ENCODE data around the gene RPL37A.
A peak's percentile ranks its signal among the peaks of the same experiment; 100 is the strongest.
"Not testable (repeated sequence)": the region's sequence is repeated elsewhere in the genome, so short reads cannot be mapped to it uniquely, and the experiment has no call there.

The RPL37A gene

GRCh38 chr2:216517447-216518225, 19.0 kb downstream of the RPL37A start:
- no peak for DNase-seq

- DNase-seq, result not testable (repeated sequence)
Measured at GRCh38 chr2:216518566-216519119, 20.0 kb downstream of the RPL37A start.

- DNase-seq, result peak; percentile 86
Measured at GRCh38 chr2:216519154-216519762, 20.6 kb downstream of the RPL37A start.

DNA sequence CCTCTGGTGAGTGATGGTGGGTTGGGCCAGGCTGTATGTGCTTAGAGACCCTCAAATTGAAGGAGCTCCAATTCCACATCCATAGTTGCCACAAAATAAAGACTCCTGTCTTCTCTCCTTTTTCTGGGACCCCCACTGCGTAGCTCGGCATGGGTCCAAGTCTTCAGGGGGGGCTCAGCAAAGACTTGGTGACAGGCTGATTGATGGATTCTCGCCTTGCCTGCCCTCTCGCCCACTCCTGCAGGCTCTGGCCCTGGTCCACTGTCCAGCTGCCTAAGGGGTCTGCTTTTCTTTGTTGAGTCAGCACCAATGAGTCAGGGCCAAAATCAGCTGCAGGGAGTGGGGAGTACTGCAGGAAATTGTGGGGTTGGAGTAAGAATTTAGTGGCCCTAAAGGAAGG, 21.5 kb downstream of the RPL37A start:
- peak; percentile 69 for DNase-seq

DNA sequence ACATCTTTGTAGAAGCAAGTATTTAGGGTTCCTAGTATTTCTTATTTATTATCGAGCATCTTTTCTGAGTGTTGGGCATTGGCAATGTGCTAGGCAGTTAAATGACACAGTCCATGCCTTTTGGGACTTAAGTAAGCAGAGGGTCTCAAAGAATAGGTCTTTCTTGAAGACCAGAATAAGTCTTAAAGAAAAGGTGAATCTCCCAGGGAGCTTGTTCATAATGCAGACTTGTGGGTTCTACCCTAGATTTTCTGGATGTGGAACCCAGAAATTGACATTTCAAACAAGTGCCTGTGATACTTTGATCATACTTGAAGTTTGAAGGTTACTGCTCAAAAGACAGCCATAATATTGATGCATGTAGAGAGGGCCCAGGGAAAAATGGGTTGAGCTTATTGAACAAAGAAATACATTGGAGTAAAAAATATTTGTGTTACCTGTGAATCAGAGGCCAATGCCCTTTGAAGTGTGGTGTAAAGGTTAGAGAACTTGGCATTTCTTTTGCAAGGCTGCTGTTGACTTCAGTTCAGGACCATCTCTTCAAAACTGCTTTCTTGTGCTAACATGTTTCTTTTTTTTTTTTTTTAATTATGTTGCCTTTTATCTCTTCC, 24.4 kb downstream of the RPL37A start:
- DNase-seq, result no peak

DNA sequence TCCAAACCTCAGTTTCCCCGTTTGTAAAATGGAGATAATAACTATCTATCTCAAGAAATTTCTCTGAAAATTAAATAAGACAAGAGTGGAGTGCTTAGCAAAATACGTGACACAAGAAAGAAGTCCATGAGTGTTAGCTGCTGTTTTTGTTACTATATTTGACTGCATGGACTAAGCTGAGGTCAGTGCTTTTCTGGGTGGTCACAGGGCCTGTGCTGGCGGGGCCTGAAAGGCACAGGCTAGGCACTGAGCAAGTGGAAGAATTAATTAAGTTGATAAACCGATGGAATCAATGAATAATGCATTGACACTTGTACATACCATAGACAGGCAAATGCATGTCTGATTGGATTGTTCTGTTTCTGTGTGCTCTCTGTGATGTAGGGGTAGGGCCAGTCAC, 27.3 kb downstream of the RPL37A start:
- DNase-seq, result no peak

- DNase-seq, result no peak
Measured at GRCh38 chr2:216526939-216527338, 28.3 kb downstream of the RPL37A start.

DNA sequence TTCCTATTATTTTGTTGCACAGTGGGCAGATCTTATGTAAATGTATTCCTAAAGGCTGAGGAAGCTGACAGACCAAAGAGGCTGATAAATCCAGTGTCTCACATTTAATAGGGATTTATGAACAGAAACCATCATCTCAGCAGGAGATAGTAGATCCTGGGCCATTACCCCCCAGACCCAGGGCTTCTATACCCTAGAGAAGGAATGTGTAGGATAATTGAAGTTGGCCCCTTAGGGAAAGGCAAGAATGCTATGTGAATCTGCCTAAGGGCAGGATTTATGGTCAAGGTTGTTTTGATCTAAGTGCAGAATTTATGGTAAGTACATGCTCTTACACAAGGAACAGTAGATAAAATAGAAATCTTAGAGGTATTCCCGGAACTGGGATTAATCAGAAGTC, 29.0 kb downstream of the RPL37A start:
- DNase-seq, result no peak

DNA sequence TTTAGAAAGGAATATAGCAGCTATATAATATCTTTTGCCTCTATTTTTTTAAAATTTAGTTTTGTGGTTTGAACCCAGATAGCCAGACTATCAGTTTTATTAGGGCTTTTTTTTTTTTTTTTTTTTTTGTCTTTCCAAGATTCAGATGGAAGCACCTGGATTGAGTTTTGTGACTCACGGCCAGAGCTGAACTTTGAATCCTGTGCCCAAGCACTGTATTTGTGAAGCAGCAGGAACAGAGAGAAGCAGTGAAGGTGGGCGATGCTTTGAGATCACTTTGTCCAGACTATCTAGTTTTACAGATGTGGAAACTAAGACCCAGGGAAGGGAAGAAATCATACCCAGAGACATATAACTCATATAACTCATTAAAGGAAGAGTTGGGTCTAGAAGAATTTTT, 33.9 kb downstream of the RPL37A start:
- no peak for DNase-seq

- DNase-seq, result no peak
Measured at GRCh38 chr2:216533609-216534008, 35.0 kb downstream of the RPL37A start.

DNA sequence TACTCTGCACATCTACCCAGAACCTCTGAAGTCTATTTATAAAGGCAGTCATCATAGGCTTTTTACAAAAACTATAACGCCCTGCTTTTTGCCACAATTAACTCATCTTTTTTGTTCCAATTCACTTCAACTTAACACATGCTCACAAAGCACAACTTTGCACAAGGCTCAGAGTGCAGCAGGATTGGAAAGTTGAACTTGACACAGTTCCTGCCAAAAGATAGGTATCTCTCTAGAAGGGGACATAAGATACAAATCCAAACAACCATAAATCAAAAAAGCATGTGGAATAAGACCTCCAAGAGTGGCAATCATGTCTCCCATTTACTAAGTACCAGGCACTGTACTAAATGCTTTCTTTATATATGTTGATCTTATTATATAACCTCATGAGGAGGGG, 36.2 kb downstream of the RPL37A start:
- DNase-seq, result no peak

DNA sequence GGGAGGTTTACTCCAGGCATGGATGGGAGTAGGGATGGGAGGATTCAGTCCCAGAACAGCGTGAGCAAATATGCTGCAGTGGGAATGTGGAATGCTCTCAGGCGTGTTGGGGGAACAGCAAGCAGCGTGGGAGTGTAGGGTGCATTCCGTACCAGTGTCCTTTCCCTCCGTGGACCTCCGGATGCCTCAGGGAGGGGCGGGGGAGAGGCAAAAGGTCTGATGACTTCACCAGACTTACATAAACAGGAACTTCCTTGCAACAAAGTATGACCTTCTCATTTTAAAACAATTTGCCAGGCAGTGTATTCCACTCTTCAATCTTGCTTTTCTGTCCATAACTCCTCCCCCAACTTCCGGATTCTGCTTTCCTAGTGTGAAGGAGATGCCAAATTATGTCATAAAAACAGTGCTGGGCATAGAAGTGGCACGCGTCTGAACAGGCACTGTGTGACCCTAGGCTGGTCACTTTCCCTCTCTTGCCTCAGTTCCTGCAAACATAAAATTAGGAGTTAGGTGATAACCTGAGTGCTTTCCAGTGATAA, 36.9 kb downstream of the RPL37A start:
- peak; percentile 94 for DNase-seq

DNA sequence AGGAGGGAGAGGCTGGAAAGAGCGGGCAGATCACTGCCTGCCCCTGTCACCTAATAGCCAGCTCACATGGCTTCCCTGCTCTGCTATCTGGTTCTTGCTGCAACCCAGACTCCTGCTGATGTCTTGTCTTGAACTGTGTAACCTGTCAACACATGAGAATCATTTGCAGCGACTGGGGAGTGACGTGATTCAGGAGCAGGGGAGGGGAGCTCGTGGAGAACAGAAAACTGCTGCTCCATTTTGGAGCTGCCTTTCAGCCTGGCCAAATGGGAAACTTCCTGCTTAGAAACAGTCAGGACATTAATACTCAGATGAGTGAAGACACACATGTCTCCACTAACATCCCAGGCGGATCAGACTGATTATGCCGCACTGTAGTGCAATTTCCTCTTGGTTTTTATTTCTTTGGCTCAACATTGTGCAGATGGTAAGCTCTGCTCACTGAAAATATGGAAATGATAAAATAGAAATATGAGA, 38.1 kb downstream of the RPL37A start:
- DNase-seq, result peak; percentile 73

DNA sequence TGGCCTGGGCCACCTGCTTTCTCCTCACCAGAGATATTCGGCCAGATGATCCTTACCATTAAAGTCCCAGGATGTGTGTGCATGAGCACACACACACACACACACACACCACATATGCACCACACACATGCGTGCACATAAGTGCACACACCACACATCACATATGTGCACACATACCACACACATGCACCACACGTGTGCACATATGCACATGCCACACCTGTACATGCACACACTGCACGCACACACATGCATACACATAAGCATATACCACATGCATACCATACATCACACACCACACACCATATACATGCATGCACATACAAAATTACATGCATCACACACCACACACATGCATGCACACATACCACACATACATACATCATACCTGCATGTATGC, 38.7 kb downstream of the RPL37A start:
- no peak for DNase-seq

- no peak for DNase-seq
Measured at GRCh38 chr2:216538538-216538937, 39.9 kb downstream of the RPL37A start.

- DNase-seq, result no peak
Measured at GRCh38 chr2:216539120-216539519, 40.5 kb downstream of the RPL37A start.

GRCh38 chr2:216539791-216540241, 41.2 kb downstream of the RPL37A start:
- no peak for DNase-seq

DNA sequence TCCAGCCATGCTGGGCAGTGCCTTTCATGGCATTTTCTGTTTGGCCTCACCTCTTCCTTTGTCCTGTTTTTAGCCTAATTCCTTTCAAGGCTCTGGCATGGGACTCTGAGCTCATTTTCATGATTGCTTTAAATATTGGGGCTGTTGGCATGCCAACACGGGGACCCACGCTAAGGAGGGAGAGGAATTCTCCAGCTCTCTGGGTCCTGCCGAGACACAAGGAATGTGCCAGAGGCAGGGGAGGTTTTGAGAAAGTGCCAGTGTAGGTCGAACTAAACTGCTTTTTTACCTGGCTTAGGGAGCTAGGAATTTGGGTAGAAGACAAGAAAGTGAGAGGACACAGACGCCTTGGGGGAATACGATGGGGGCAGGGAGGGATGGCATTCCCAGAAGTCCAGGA, 42.3 kb downstream of the RPL37A start:
- no peak for DNase-seq

DNA sequence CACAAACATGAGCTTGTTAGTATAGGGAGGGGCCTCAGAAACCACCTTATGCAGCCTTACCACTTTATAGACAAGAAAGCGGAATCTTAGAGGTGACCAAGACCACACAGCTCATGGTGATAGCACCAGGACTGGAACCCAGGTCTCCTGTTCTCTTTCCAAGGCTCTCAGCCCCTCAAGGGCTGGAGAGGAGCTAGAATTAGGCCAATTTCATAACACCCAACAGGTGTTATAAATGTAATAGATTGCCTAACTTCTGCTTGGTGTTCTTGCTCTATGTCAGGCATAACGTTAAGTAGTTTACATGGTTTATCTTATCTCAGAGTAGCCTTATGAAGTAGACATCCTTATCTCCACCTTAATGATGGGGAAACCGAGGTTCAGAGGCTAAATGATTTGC, 42.9 kb downstream of the RPL37A start:
- no peak for DNase-seq

DNA sequence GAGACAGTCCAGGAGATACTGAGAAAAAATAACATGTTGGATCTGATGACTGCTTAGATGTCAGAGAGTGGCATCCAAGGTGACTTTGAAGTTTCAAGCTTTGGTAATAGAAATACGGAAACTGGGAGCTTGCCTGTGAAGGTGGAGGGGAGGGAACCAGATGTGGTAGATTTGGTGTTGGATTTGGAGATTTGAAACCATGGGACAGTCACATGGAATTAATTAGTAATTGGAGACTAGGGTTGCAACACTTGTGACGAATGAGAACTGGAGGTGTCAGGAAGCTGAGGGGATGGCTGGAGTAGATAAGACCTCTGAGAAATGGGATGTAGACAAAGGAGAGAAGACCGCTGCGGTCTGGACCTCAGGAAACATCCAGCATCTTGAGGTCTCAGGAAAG, 46.7 kb downstream of the RPL37A start:
- DNase-seq, result peak; percentile 71

DNA sequence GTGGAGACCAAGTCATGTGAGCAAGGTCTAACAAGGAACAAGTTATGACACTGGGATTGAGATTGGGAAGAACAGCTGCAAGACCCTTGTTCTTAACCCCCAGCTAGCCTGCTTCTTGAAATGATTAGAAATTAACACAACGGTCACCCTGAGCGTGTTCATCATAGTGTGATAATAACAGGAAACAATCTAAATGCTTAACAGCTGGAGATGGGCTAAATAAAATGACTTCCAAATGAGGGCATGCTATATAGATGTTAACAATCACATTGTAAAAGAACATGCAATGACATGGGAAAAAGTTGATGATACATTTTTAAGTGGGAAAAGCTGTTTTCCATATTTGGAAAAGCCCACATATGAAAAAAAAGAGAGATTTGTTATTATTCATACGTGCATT, 47.6 kb downstream of the RPL37A start:
- peak; percentile 76 for DNase-seq

DNA sequence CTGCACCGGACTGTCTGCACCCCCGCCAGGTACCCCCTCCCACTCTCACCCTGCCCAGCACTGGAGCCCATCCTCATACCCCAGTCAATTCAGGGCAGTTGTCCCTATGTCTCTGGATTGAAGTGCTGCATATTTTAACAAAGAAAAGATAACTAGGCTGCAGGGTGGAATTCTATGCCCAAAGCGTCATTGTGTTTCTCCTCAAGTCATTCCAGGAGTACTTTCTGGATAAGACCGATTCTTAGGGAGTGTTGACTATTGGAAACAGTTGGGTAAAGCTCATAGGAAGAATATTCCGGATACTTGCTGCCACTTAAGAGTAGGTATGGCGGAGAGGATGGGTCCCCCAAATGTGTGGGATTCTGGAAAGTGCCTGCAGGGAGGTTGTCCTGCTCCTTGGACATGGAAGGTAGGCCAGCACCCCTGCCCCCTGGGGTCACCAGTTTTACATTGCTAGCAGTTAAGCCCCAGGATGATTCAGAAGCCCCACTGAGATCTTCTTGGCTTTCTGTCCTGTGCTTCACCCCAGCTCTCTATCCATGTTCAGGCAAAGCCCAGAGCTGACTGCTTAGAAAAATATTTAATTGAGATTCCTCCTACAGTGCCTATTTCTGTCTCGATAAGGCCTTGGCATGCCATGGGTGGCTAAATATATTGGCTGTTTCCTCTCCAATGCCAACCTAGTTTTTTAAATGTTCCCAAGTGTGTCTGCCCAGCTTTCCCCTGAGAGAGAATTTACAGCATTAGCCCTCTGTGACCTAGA, 48.2 kb downstream of the RPL37A start:
- peak; percentile 90 for DNase-seq
